Memory B cell (primary cell): ENCODE measurements around the gene ENO4.

ENCODE experiments used
- ATAC-seq: fragments of 150-1000 bp; cut with Tn5 transposase; 2 replicates; pipeline ENCODE4 v1.10.0; 2021; ENCODE audit warnings: low read depth, mild to moderate bottlenecking, moderate library complexity
- DNase-seq, 2 donors: peaks; one replicate each; pipeline ENCODE4 v3.0.0; 2022; ENCODE audit warnings: low spot score in 2 of 2
- H3K27ac Mint-ChIP-seq: one replicate; pipeline ENCODE4 v1.8.0; 2022; ENCODE audit warnings: mild to moderate bottlenecking, moderate library complexity, mixed read lengths
- H3K27me3 Mint-ChIP-seq: one replicate; pipeline ENCODE4 v1.8.0; 2022; ENCODE audit warnings: mixed read lengths
- H3K36me3 Mint-ChIP-seq: one replicate; pipeline ENCODE4 v1.8.0; 2022; ENCODE audit warnings: mild to moderate bottlenecking, mixed read lengths
- H3K4me1 Mint-ChIP-seq: one replicate; pipeline ENCODE4 v1.8.0; 2022; ENCODE audit warnings: mixed read lengths
- H3K4me3 Mint-ChIP-seq: one replicate; pipeline ENCODE4 v1.8.0; 2022; ENCODE audit warnings: mild to moderate bottlenecking, moderate library complexity, mixed read lengths
- H3K9me3 Mint-ChIP-seq: one replicate; pipeline ENCODE4 v1.8.0; 2022; ENCODE audit warnings: mixed read lengths

ENO4 gene

GRCh38 chr10:116817178-116817577 lies 32.1 kb upstream of the ENO4 start:
- H3K27ac Mint-ChIP-seq = no peak overlapping the region

GRCh38 chr10:116817780-116818343 lies 31.4 kb upstream of the ENO4 start:
- peaks cover 4% of the 10 kb centered on the region for H3K9me3 Mint-ChIP-seq
- H3K27me3 Mint-ChIP-seq = no peaks in the 10 kb centered on the region
- no peaks in the 10 kb centered on the region for H3K4me1 Mint-ChIP-seq
- ATAC-seq (no peak), DNase-seq (no peak)
- H3K4me3 Mint-ChIP-seq = no peak overlapping the region
- H3K27ac Mint-ChIP-seq = no peak overlapping the region
- H3K36me3 Mint-ChIP-seq = peaks cover 22% of the 10 kb centered on the region

More at GRCh38 chr10:116817178-116817577, 32.1 kb upstream of the ENO4 start:
- no peak for DNase-seq
- Mint-ChIP-seq H3K36me3 (peaks cover 16% of the 10 kb centered on the region), H3K4me3 (no peak overlapping the region), H3K27me3 (peaks cover 2% of the 10 kb centered on the region), H3K9me3 (peaks cover 4% of the 10 kb centered on the region), H3K4me1 (no peaks in the 10 kb centered on the region)
- no peak for ATAC-seq

GRCh38 chr10:116819999-116820677 lies 29.2 kb upstream of the ENO4 start:
- ATAC-seq (no peak), DNase-seq (no peak)
- peaks cover 4% of the 10 kb centered on the region for H3K9me3 Mint-ChIP-seq
- peaks cover 24% of the 10 kb centered on the region for H3K36me3 Mint-ChIP-seq
- no peaks in the 10 kb centered on the region for H3K27me3 Mint-ChIP-seq
- no peaks in the 10 kb centered on the region for H3K4me1 Mint-ChIP-seq
- H3K27ac Mint-ChIP-seq = no peak overlapping the region
- H3K4me3 Mint-ChIP-seq = no peak overlapping the region

- Mint-ChIP-seq H3K4me3 (no peak overlapping the region), H3K27me3 (no peaks in the 10 kb centered on the region), H3K36me3 (peaks cover 29% of the 10 kb centered on the region), H3K4me1 (no peaks in the 10 kb centered on the region), H3K27ac (no peak overlapping the region), H3K9me3 (peaks cover 3% of the 10 kb centered on the region)
- ATAC-seq (no peak), DNase-seq (no peak)
Observed at GRCh38 chr10:116825901-116826300, 23.4 kb upstream of the ENO4 start.

GRCh38 chr10:116826803-116827202 lies 22.5 kb upstream of the ENO4 start:
- Mint-ChIP-seq H3K4me3 (no peak overlapping the region), H3K9me3 (no peaks in the 10 kb centered on the region), H3K4me1 (no peaks in the 10 kb centered on the region), H3K27me3 (no peaks in the 10 kb centered on the region), H3K36me3 (peaks cover 28% of the 10 kb centered on the region), H3K27ac (no peak overlapping the region)
- no peak for DNase-seq
- ATAC-seq = no peak

GRCh38 chr10:116827214-116827671 lies 22.1 kb upstream of the ENO4 start:
- no peak for ATAC-seq
- H3K27ac Mint-ChIP-seq = no peak overlapping the region
- H3K4me3 Mint-ChIP-seq = no peak overlapping the region
- H3K4me1 Mint-ChIP-seq = no peaks in the 10 kb centered on the region
- H3K27me3 Mint-ChIP-seq = no peaks in the 10 kb centered on the region
- peaks cover 27% of the 10 kb centered on the region for H3K36me3 Mint-ChIP-seq
- DNase-seq = no peak
- no peaks in the 10 kb centered on the region for H3K9me3 Mint-ChIP-seq

GRCh38 chr10:116828116-116828515 lies 21.2 kb upstream of the ENO4 start:
- ATAC-seq = no peak

GRCh38 chr10:116829711-116830110 lies 19.6 kb upstream of the ENO4 start:
- Mint-ChIP-seq H3K27me3 (no peaks in the 10 kb centered on the region), H3K36me3 (peaks cover 29% of the 10 kb centered on the region), H3K4me3 (no peak overlapping the region), H3K27ac (no peak overlapping the region), H3K9me3 (no peaks in the 10 kb centered on the region), H3K4me1 (no peaks in the 10 kb centered on the region)
- ATAC-seq (no peak), DNase-seq (no peak)

More at GRCh38 chr10:116828116-116828515, 21.2 kb upstream of the ENO4 start:
- no peak overlapping the region for H3K27ac Mint-ChIP-seq
- DNase-seq = no peak
- H3K9me3 Mint-ChIP-seq = no peaks in the 10 kb centered on the region
- H3K27me3 Mint-ChIP-seq = no peaks in the 10 kb centered on the region
- H3K4me3 Mint-ChIP-seq = no peak overlapping the region
- peaks cover 27% of the 10 kb centered on the region for H3K36me3 Mint-ChIP-seq
- H3K4me1 Mint-ChIP-seq = no peaks in the 10 kb centered on the region

GRCh38 chr10:116831086-116831485 lies 18.2 kb upstream of the ENO4 start:
- H3K36me3 Mint-ChIP-seq = peaks cover 29% of the 10 kb centered on the region
- H3K27me3 Mint-ChIP-seq = no peaks in the 10 kb centered on the region
- H3K4me3 Mint-ChIP-seq = no peak overlapping the region
- H3K4me1 Mint-ChIP-seq = no peaks in the 10 kb centered on the region
- ATAC-seq = no peak
- no peak for DNase-seq
- H3K9me3 Mint-ChIP-seq = no peaks in the 10 kb centered on the region
- no peak overlapping the region for H3K27ac Mint-ChIP-seq

GRCh38 chr10:116831790-116832189 lies 17.5 kb upstream of the ENO4 start:
- ATAC-seq = no peak
- no peaks in the 10 kb centered on the region for H3K27me3 Mint-ChIP-seq
- H3K4me1 Mint-ChIP-seq = no peaks in the 10 kb centered on the region
- peaks cover 29% of the 10 kb centered on the region for H3K36me3 Mint-ChIP-seq
- H3K27ac Mint-ChIP-seq = no peak overlapping the region
- DNase-seq = no peak
- no peak overlapping the region for H3K4me3 Mint-ChIP-seq
- no peaks in the 10 kb centered on the region for H3K9me3 Mint-ChIP-seq

- H3K9me3 Mint-ChIP-seq = no peaks in the 10 kb centered on the region
- ATAC-seq (no peak), DNase-seq (no peak)
- H3K27ac Mint-ChIP-seq = no peak overlapping the region
- no peaks in the 10 kb centered on the region for H3K27me3 Mint-ChIP-seq
- peaks cover 5% of the 10 kb centered on the region for H3K4me1 Mint-ChIP-seq
- H3K4me3 Mint-ChIP-seq = no peak overlapping the region
- H3K36me3 Mint-ChIP-seq = peaks cover 21% of the 10 kb centered on the region
Observed at GRCh38 chr10:116833986-116834985, 15.0 kb upstream of the ENO4 start.

GRCh38 chr10:116835658-116836057 lies 13.6 kb upstream of the ENO4 start:
- Mint-ChIP-seq H3K36me3 (peaks cover 17% of the 10 kb centered on the region), H3K9me3 (no peaks in the 10 kb centered on the region)
- ATAC-seq = no peak

GRCh38 chr10:116836083-116836482 lies 13.2 kb upstream of the ENO4 start:
- Mint-ChIP-seq H3K9me3 (no peaks in the 10 kb centered on the region), H3K27me3 (no peaks in the 10 kb centered on the region), H3K36me3 (peaks cover 15% of the 10 kb centered on the region), H3K4me1 (peaks cover 6% of the 10 kb centered on the region), H3K4me3 (no peak overlapping the region), H3K27ac (no peak overlapping the region)
- DNase-seq (no peak), ATAC-seq (no peak)

More at GRCh38 chr10:116835658-116836057, 13.6 kb upstream of the ENO4 start:
- Mint-ChIP-seq H3K4me1 (peaks cover 6% of the 10 kb centered on the region), H3K27ac (no peak overlapping the region), H3K27me3 (no peaks in the 10 kb centered on the region), H3K4me3 (no peak overlapping the region)
- DNase-seq = no peak
